Fibroblast of skin of left quadriceps (primary cell): ENCODE data around the gene NOD2.

Source experiments
- DNase-seq, 2 experiments: peaks; one replicate each; pipeline ENCODE4 v3.0.0-alpha.2; 2013; ENCODE audit warnings: low read depth in 2 of 2

NOD2 gene

GRCh38 chr16:50692999-50693781 lies at the start of gene NOD2:
NOD2 (plus strand) TSS chr16:50693606; CDS start chr16:50699496, 5,890 bp downstream.
- no peak for DNase-seq

- DNase-seq, result no peak
Observed at GRCh38 chr16:50644245-50644644, 49.2 kb upstream of the NOD2 start.

GRCh38 chr16:50644729-50645128 lies 48.7 kb upstream of the NOD2 start:
- DNase-seq, result peak in 1 of 2 experiments; percentile 2

GRCh38 chr16:50645563-50646220 lies 47.7 kb upstream of the NOD2 start:
- no peak for DNase-seq

GRCh38 chr16:50646345-50646744 lies 47.1 kb upstream of the NOD2 start:
- no peak for DNase-seq

- DNase-seq, result no peak
Observed at GRCh38 chr16:50651835-50652438, 41.5 kb upstream of the NOD2 start.

- DNase-seq, result no peak
Observed at GRCh38 chr16:50652836-50653425, 40.5 kb upstream of the NOD2 start.

- DNase-seq, result no peak
Observed at GRCh38 chr16:50653633-50654519, 39.5 kb upstream of the NOD2 start.

GRCh38 chr16:50655558-50656055 lies 37.8 kb upstream of the NOD2 start:
- DNase-seq, result no peak

- DNase-seq, result no peak
Observed at GRCh38 chr16:50657241-50657640, 36.2 kb upstream of the NOD2 start.

GRCh38 chr16:50659806-50660205 lies 33.6 kb upstream of the NOD2 start:
- no peak for DNase-seq

- DNase-seq, result no peak
Observed at GRCh38 chr16:50662306-50662940, 31.0 kb upstream of the NOD2 start.

GRCh38 chr16:50664270-50664669 lies 29.1 kb upstream of the NOD2 start:
- DNase-seq, result no peak

GRCh38 chr16:50665128-50665878 lies 28.1 kb upstream of the NOD2 start:
- DNase-seq, result peak; percentile 42 to 43

- DNase-seq, result no peak
Observed at GRCh38 chr16:50666658-50667496, 26.5 kb upstream of the NOD2 start.

GRCh38 chr16:50667497-50668367 lies 25.7 kb upstream of the NOD2 start:
- DNase-seq, result no peak

GRCh38 chr16:50668368-50669008 lies 24.9 kb upstream of the NOD2 start:
- no peak for DNase-seq

GRCh38 chr16:50669741-50670140 lies 23.7 kb upstream of the NOD2 start:
- no peak for DNase-seq
